SK-MEL-5 (cell line): ENCODE results near the gene ARHGEF28. TPM values are rescaled to one million over a fixed set of nuclear protein-coding genes. Genes with fewer than 3 reads are reported as not detected.

ENCODE experiments used
- DNase-seq: peaks from one replicate; pipeline ENCODE4 v3.0.0-alpha.2; 2016; ENCODE audit warnings: low read depth, low spot score
- in situ Hi-C: cut with HindIII; loops from 2 replicates; pipeline ENCODE4 v1.10.0; 2016; ENCODE audit warnings: low sequenced_read_pairs, high pct_unique_total_duplicates, low pct_unique_long_range_greater_than_20kb
- total RNA-seq: library from RNA; depleted of rRNA; stranded (reverse); fragments of >200 nt; shearing (Covaris generic); gene quantifications from 2 replicates; pipeline ENCODE4 v1.2.3, GENCODE V29; 2014

Gene ARHGEF28
- total RNA-seq, 1 experiment from 2014 or later: 0.63 TPM

DNA sequence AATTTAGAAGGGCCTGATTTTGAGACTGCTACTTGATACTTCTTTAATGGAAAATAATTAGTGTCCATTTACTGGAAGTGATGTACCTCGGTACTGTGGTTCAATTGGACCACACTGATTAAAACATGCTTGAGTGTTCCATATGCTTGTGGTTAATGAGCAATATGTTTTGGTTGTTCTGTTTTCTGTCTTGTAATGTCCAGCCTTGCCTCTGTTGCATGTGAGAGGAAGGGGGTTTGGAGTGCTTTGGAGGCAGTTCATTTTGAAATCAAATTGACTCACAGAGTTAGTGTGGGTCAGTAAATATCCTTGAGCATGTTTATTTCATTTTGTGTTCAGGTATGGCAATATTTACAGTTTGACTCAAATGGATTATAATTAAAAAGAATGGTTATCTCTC is 334.4 kb downstream of the ARHGEF28 start:
- in situ Hi-C loops: no loop called here
- DNase-seq: no peak

DNA sequence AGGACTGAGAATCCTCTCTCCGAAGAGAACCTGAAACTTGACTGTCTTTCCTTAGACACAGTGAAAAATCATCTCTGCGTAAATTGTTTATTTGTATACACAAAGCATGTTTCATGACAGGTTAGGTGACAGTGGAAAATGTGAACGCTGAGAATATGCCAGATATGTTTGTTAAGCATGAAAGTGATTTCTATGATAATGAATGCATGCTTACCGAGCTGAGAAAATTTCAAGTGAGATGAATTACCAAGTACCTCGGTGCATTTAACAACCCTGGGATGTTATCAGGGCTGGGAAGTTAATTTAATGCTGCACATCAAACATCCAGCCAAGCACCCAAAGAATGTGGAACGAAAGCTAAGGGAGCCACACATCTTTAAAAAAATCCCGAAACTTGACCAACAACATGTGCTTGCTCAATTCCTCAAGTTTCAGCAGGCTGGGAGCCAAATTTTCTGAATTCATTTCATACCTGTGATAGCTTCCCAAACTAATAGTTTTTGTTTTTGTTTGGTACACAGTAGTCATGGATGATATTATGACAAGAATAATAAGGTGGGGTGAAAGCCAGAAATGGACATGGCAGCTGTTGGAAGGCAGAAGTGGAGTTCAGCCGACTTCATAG is 336.9 kb downstream of the ARHGEF28 start:
- DNase-seq: no peak
- in situ Hi-C loops: no loop called here

DNA sequence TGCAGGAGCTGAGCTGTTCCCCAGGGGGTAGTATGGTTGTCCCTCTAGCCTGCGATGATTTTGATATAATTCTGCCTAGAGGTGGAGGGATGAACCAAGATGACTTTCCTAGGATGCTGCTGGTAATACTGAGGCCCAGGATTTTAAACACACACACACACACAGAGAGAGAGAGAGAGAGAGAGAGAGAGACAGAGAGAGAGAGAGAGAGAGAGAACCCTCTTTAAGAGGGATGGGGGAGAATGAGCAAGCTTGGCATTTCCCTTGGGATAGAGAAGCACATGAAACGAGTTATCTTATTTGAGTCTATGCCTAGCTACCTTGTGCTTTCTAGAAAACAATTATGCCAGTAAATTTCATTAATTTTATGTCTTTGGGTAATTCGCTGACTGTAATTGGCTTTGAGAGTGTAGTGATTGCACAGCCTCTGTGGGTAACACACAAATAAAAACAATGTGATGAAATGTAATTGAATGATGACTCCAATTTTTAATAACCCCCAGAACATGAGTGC is 338.4 kb downstream of the ARHGEF28 start:
- no peak for DNase-seq
- in situ Hi-C loops: no loop called here

DNA sequence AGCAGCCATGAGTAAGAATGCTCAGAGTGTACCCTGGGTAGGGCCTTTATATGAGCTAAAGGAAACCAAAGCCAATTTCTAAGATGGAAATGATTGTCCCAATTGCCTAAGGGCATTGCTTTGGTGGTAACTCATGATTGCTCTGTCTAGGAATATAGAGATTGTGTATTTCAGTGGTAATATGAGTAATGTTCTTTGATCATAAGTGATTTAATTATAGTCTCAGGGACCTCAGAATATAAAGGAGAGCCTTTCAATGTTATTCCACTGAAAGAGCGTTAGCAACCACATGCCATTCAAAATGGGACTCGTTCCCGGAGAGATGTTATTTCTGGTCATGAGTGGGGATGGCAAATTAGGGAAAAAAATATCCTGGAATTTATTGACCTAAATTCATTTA is 340.5 kb downstream of the ARHGEF28 start:
- peak; percentile 79 for DNase-seq
- in situ Hi-C loops: no loop called here

DNA sequence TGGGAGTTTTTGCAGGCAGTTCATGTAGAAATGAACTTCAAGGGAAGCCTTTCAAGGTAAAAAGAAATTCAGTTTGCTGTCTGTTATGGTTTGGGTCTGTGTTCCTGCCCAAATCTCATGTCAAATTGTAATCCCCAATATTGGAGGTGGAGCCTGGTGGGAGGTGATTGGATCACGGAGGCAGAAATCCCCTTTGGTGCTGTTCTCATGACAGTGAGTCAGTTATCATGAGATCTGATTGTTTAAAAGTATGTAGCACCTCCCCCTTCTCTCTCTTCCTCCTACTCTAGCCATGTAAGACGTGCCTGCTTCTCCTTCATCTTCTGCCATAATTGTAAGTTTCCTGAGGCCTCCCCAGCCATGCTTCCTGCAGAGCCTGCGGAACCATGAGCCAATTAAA is 341.4 kb downstream of the ARHGEF28 start:
- in situ Hi-C loops: no loop called here
- peak; percentile 49 for DNase-seq

DNA sequence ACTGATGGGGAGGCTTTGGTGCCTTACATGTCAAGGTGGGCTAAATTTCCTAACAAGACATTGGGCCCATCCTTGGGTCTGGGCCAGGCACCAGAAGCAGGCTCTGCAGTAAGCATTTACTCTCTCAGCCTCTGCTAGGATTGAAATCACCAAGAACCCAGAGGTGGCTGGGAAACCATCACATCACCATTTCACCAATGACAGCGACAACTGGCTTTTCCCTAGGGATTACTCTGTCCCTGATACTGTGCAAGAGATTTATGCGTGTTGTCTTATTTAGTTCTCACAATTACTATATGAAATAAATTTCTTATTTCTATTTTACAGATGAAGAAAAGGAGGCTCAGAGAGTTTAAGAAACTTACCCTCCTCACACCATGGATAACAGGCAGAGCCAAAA is 342.2 kb downstream of the ARHGEF28 start:
- DNase-seq: no peak
- in situ Hi-C loops: no loop called here

DNA sequence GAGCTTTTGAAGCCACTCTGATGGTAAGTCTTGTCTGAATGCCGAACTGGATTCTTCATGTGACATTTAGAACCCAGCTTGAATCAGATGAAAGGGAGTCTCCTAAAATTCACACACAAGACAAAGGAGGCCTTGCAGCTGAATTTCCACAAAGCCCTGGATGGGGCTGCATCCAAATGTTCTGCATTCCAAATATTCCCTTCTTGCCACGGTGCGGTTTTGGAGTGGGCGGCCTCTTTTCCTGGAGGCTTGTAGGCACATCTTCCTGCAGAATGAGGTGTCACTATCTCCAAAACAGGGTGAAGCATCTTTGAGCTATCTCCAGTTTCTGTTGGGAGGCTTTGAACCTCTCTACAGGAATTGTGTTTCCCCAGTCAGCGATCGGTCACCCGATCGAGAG is 342.7 kb downstream of the ARHGEF28 start:
- in situ Hi-C loops: no loop called here
- peak; percentile 15 for DNase-seq

DNA sequence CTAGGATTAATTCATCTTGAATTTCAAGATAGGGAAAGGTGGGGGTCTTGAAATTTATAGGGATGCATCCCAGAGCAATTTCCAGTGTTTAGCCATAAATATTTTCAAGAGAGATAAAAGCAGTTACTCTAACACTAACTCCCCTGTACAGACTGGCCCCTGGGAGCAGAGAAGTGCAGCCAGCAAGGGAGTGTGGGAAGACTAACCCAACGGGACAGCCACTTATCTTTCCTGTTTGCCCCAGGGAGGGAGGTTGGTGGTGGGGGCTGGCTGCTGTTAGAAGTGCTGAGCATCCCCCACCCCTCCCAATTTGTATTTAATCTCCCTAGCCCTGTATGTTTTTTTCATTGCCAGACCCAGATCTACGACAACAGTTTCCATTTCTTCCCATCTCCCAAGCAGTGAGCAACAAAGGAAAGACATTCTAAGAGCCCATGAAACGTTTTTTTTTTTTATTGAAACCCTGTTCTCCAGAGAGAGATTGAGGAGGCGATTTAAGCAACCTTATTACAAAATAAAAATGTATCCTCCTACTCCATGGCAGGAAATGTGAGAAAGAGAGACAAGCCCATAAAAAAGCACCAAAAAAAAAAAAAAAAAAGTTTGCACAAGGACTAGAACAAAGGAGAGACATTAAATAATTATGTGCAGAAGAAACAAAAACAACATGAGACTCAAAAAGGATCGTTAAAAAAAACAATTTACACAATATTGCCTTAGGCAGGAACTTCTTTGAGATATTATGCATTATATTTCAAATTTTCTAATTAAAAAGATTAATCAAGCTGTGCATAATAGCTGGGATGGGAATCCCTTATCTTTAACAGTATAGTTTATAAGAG is 343.4 kb downstream of the ARHGEF28 start:
- in situ Hi-C loops: no loop called here

DNA sequence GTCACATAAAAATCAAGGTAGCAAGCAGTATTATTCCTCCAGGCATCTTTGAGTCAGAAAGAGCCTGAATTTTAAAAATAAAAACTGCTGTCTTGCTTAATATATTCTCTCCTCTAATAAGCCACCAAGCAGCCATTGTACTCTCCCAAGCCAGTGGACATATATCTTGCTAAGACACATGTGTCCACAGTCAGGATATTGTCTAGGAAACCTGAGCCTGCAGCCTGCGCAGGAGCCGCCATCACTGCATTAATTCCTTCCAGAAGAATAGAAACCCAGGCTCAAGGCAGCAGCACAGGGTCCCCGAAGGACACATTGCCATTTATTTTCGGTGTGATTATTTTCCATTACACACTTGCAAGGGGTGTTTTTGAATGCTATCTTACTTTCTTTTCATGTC is 345.3 kb downstream of the ARHGEF28 start:
- in situ Hi-C loops: no loop called here
- DNase-seq: no peak

More for the DNA sequence above, 343.4 kb downstream of the ARHGEF28 start:
- no peak for DNase-seq

DNA sequence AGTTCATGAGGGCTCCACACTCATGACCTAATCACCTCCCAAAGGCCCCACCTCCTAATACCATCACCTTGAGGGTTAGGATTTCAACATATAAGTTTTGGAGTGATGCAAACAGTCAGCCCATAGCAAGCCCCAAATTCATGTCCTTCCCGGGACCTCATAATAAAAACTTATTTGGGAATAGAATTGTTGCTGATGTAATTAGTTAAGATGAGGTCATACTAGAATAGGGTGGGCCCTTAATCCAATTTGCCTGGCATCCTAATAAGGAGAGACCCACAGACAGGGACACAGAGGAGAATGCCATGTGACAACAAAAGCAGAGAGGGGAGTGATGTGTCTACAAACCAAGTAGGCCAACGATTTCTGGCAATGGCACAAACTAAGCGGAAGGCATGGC is 347.1 kb downstream of the ARHGEF28 start:
- DNase-seq: no peak
- in situ Hi-C loops: no loop called here

DNA sequence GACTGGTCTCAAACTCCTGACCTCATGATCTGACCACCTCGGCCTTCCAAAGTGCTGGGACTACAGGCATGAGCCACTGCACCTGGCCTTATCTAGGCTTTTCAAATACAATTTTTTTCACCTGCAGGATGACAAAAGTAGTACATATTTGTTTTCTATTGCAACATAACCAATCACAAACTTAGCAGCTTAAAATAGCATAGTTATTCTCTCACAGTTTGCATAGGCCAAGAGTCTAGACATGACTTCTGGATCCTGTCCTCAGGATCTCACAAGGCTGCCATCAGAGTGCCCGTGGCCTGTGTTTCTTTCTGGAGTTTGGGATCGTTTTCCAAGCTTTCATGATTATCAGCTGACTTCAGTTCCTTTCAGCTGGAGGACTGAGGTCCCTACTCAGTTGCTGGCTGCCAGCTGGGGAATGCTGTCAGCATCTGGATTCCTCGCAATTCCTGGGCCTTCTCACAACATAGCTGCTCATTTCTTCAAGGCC is 348.9 kb downstream of the ARHGEF28 start:
- in situ Hi-C loops: no loop called here

DNA sequence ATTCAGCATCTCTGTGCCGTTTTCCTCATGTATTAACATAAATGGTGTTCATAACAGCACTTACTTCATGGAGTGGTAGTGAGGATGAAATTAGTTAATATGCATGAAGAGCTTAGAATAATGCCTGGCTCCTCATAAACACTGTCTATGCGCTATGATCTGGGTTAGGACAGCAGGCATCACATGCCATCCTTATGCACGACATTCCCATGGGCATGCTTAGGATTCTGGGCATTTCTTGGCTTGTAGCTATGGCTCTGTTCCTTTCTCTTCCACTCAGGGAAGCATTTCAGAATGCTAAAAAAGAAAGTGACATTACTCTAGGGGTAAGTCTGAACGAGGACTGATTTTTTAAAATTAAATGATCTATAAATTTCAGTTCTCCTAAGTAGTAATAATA is 349.8 kb downstream of the ARHGEF28 start:
- no peak for DNase-seq
- in situ Hi-C loops: no loop called here

More for the DNA sequence above, 348.9 kb downstream of the ARHGEF28 start:
- DNase-seq: no peak

DNA sequence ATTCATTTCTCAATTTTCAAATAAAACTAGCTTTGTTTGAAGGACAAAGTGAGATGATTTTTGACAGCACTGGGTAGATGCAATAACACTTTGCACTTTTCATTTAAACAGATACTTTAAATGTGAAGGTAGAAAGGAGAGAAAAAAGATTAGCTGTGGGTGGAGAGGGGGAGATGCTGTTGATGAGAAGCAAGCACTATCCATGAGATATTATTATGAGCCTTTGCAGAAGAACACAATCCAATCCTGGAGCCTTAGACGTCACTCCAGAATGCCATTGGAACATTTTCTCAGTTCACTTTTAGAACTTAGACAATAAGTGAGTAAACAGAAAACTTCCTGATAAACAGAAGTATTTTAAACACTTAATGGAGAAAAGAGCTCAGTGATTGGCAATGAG is 351.1 kb downstream of the ARHGEF28 start:
- in situ Hi-C loops: no loop called here
- no peak for DNase-seq

DNA sequence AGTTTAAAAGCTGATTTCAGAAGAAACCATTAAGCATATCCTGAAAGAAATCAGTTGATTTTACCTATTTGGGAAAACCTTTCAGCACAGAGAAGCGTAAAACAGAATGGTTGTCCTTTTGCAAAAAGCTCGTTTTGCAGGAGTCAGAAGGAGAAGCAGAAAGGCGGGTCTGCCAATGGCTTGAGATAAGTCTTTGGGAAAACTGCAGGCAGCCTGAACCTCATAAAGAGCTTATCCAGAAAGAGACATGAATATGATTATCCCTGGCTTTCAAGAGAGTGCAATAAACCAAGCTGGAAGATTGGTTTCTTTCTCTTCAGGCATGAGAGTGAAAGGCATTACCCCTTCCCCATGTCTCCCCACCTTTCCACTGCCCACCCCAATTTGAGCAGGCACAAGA is 353.3 kb downstream of the ARHGEF28 start:
- in situ Hi-C loops: no loop called here
- no peak for DNase-seq

DNA sequence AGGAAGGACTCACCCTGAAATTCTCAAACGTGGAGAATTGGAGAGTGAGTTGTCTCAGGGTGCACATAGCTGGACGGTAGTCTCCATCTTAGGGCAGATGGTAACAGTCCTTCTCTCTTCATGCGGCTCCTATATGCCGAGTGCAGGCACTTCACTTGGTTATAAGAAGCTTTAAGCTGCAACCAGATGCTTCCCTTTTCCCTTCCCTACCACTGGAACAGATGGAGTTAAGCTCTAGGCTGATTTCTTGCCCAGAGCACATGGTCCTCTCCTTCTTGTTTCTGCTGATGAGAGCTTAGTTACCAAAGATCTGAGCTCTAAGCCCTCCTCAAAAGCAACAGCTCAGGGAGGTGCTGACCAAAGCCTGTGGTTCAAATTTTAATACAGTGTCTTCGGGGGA is 355.7 kb downstream of the ARHGEF28 start:
- DNase-seq: no peak
- in situ Hi-C loops: no loop called here

DNA sequence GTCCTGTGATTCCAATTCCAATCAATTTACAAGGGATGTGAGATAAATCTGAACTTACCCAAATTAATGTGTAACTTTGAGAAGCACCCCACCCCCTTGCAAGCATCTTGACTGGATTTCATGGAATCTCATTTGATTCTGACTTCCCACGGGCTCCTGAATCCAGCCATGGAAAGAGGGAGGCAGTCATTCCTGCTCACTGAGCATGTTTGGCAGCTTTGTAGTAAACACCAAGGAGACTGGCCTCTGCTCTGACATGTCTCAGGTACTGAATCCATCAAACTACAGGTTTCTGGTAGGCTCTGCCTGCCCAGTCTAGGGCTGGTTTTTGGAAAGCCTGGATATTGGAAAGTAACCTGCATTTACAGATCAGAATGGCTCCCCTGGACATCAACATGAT is 357.6 kb downstream of the ARHGEF28 start:
- in situ Hi-C loops: no loop called here
- DNase-seq: no peak

DNA sequence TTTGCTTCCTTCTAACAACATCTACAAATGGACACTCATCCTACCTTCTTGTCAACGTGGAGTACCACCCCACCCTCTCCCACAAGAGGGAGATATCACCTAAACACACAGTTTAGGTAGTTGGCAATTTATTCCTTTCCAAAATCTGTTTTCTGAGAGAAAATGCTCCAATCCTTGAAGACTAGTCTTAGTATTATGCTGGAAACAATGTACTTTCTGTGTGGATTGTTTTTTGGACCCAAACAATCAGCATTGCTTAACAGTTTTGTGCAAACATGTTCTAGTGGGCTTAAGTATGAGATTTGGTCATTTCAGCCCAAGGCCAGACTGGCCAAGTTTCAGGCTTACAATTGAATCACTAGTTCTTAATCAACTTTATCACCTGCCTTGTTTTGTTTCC is 359.1 kb downstream of the ARHGEF28 start:
- DNase-seq: peak; percentile 41
- in situ Hi-C loops: no loop called here

DNA sequence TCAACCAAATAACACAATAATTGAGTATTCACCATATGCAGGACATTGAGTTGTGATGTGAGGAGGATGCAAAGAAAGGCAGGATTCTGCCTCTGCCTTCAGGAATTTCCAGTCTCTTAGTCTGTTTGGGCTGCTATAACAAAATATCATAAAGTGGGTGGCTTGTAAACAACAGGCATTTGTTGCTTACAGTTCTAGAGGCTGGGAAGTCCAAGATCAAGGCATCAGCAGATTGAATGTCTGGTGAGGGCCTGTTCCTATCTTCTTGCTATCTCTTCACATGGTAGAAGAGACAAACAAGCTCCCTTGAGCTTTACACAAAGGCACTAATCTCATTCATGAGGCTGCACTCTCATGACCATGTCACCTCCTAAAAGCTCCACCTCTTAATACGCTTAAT is 360.7 kb downstream of the ARHGEF28 start:
- no peak for DNase-seq
- in situ Hi-C loops: no loop called here

DNA sequence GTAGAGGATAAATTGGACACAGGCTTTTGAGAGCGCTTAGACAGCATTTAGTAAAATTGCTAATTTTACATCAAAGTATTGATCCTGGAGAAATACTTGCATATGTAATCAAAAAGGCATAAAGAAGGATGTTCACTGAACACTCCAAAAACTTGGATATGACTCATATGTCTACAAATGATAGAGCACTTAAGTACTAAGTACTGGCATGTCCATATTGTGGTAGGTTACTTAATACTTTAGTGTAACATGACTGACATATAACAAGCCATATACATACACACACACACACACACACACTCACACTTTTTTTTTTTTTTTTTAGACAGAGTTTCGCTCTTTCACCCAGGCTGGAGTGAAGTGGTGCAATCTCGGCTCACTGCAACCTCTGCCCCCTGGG is 361.9 kb downstream of the ARHGEF28 start:
- no peak for DNase-seq
- in situ Hi-C loops: no loop called here
